PC-3 (cell line): ENCODE data around the gene FGGY. TPM values are rescaled to one million over a fixed set of nuclear protein-coding genes. Genes with fewer than 3 reads are reported as not detected.

ENCODE experiments used
- ATAC-seq: fragments of 200-7000 bp; cut with Tn5 transposase; 2 replicates; pipeline ENCODE4 v1.9.1; 2020; ENCODE audit warnings: mild to moderate bottlenecking, moderate library complexity
- BruUV-seq: library from RNA; stranded (reverse); fragments of 400-500 nt; replicated peaks from 2 replicates; lab custom pipeline; 2021; lab: Mats Ljungman, UMichigan
- CTCF ChIA-PET: fragments of 300-600 bp; sonication (Branson Sonifier 250); formaldehyde crosslinking; loops from one replicate; lab custom pipeline; 2022; ENCODE audit warnings: antibody characterized with exemption; lab: Charles Lee
- POLR2A ChIA-PET: fragments of 300-600 bp; sonication (Branson Sonifier 250); formaldehyde crosslinking; loops from one replicate; lab custom pipeline; 2022; ENCODE audit warnings: antibody characterized with exemption; ENCODE audit not compliant: unreplicated experiment; lab: Charles Lee
- DNase-seq: peaks from one replicate; pipeline ENCODE4 v3.0.0-alpha.2; 2015
- H2AFZ ChIP-seq: fragments of 300-600 bp; sonication (generic); 2 replicates; pipeline ENCODE4 v1.6.0; 2016; ENCODE audit warnings: antibody characterized with exemption, low read length
- H3F3A ChIP-seq: fragments of 300-600 bp; sonication (generic); one replicate; pipeline ENCODE4 v1.6.0; 2017; ENCODE audit warnings: antibody characterized with exemption, low read length, control low read depth, mild to moderate bottlenecking; ENCODE audit not compliant: unreplicated experiment
- H3K27ac ChIP-seq: fragments of 300-600 bp; sonication (generic); 2 replicates; pipeline ENCODE4 v1.5.1; 2016; ENCODE audit warnings: mild to moderate bottlenecking, low read length
- H3K27me3 ChIP-seq: fragments of 300-600 bp; sonication (generic); 2 replicates; pipeline ENCODE4 v1.6.1; 2016; ENCODE audit warnings: low read length, mixed read lengths
- H3K36me3 ChIP-seq: fragments of 300-600 bp; sonication (generic); 2 replicates; pipeline ENCODE4 v1.6.1; 2016; ENCODE audit warnings: low read depth, mixed run types, low read length, mixed read lengths
- H3K4me1 ChIP-seq: fragments of 300-600 bp; sonication (generic); 2 replicates; pipeline ENCODE4 v1.5.1; 2016; ENCODE audit warnings: low read length; ENCODE audit not compliant: insufficient read depth
- H3K4me2 ChIP-seq: fragments of 300-600 bp; sonication (generic); 2 replicates; pipeline ENCODE4 v1.6.0; 2016; ENCODE audit warnings: low read length
- H3K4me3 ChIP-seq: fragments of 300-600 bp; sonication (generic); 2 replicates; pipeline ENCODE4 v1.5.1; 2016; ENCODE audit warnings: mild to moderate bottlenecking, low read length, mixed read lengths
- H3K79me2 ChIP-seq: fragments of 300-600 bp; sonication (generic); 2 replicates; pipeline ENCODE4 v1.6.1; 2017; ENCODE audit warnings: low read length, mixed read lengths
- H3K9ac ChIP-seq: fragments of 300-600 bp; sonication (generic); 2 replicates; pipeline ENCODE4 v1.6.0; 2016; ENCODE audit warnings: mild to moderate bottlenecking, low read length
- H3K9me2 ChIP-seq: fragments of 300-600 bp; sonication (generic); replicated peaks from 2 replicates; pipeline ENCODE4 v1.6.1; 2016; ENCODE audit warnings: mixed run types, low read length, mixed read lengths
- H3K9me3 ChIP-seq: fragments of 300-600 bp; sonication (generic); 2 replicates; pipeline ENCODE4 v1.6.1; 2016; ENCODE audit warnings: low read length, mixed read lengths
- H4K20me1 ChIP-seq: fragments of 300-600 bp; sonication (generic); 2 replicates; pipeline ENCODE4 v1.6.1; 2016; ENCODE audit warnings: low read length, mixed read lengths
- CTCF ChIP-seq: fragments of 300-600 bp; sonication (generic); conservative IDR thresholded peaks from 2 replicates; pipeline ENCODE4 v1.5.1; 2017; ENCODE audit warnings: antibody characterized with exemption, low read depth, mild to moderate bottlenecking, low read length
- EZH2 ChIP-seq: fragments of 300-600 bp; sonication (generic); IDR thresholded peaks from one replicate; pipeline ENCODE4 v1.6.1; 2017; ENCODE audit warnings: antibody characterized with exemption, mild to moderate bottlenecking, low read length; ENCODE audit not compliant: unreplicated experiment
- EZH2phosphoT487 ChIP-seq: fragments of 300-600 bp; sonication (generic); IDR thresholded peaks from 2 replicates; pipeline ENCODE4 v1.6.1; 2018; ENCODE audit warnings: mild to moderate bottlenecking, antibody characterized with exemption, low read length, borderline replicate concordance
- intact Hi-C: fragments of 100-400 bp; cut with micrococcal nuclease; formaldehyde crosslinking; loops from 2 replicates; pipeline ENCODE4 v1.9.0; 2023
- total RNA-seq: library from RNA; depleted of rRNA; stranded (reverse); fragments of >200 nt; gene quantifications from 2 replicates; pipeline ENCODE4 v1.2.3, GENCODE V29; 2014

The FGGY gene
- total RNA-seq, 1 experiment from 2014 or later, result 7.4 TPM

DNA sequence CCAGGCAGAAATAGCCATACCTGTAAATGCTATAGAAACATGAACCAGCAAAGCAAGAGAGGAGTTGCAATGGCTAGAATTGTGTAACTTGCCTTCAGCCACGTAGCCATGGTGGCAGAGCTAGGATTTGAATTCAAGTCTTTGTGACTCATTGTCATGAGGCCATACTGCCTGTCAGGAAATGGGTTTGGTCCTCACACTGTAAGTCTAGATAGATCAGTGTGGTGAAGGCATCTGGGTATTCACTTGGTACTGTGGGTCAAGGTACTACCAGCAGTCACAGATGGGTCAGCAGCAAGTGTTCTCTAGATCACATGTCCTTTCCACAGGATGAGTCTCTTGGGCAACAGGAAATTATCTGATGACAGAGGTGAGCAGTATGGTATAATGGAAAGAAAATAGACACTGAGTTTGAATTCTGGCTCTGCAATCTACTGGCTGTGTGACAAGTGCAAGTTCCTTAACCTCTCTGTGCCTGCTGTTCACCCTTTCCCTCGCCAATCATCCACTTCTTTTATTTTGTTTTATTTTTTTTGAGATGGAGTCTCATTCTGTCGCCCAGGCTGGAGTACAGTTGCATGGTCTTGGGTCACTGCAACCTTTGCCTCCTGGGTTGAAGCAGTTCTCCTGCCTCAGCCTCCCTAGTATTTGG lies 36.9 kb downstream of the FGGY start:
- no peak overlapping the region for H3K4me2 ChIP-seq

GRCh38 chr1:59340411-59341307 lies 43.8 kb downstream of the FGGY start:
- intact Hi-C loops, result no loop called here

More for the DNA sequence above, 36.9 kb downstream of the FGGY start:
- POLR2A ChIA-PET, result no interaction called here
- H2AFZ ChIP-seq, result no peak overlapping the region
- no peaks in the 10 kb centered on the region for H3K79me2 ChIP-seq
- H3K27me3 ChIP-seq, result no peaks in the 10 kb centered on the region
- intact Hi-C loops, result loop anchor here (10.0 kb wide), 1 partner anchor 361 kb away; no protein-coding TSS in a partner anchor
- ATAC-seq (no peak), DNase-seq (no peak)
- no peak overlapping the region for H3K27ac ChIP-seq
- CTCF ChIA-PET, result no interaction called here
- TF ChIP-seq CTCF, result no peak
- TF ChIP-seq EZH2phosphoT487, result no peak
- no peak for TF ChIP-seq EZH2
- no peaks in the 10 kb centered on the region for H4K20me1 ChIP-seq
- H3K9ac ChIP-seq, result no peak overlapping the region
- H3K4me1 ChIP-seq, result peaks cover 11% of the 10 kb centered on the region
- no peak overlapping the region for H3K4me3 ChIP-seq
- no TSS peak for BruUV-seq
- no peaks in the 10 kb centered on the region for H3K36me3 ChIP-seq
- no peaks in the 10 kb centered on the region for H3K9me2 ChIP-seq
- H3F3A ChIP-seq, result no peaks in the 10 kb centered on the region
- H3K9me3 ChIP-seq, result no peaks in the 10 kb centered on the region

More at GRCh38 chr1:59340411-59341307, 43.8 kb downstream of the FGGY start:
- no peak for DNase-seq
- H3K4me2 ChIP-seq, result no peak overlapping the region
- no peaks in the 10 kb centered on the region for H4K20me1 ChIP-seq
- POLR2A ChIA-PET, result no interaction called here
- no peak for TF ChIP-seq CTCF
- no peak for TF ChIP-seq EZH2
- no peak for TF ChIP-seq EZH2phosphoT487
- H2AFZ ChIP-seq, result no peak overlapping the region
- no peak for ATAC-seq
- no peaks in the 10 kb centered on the region for H3K9me2 ChIP-seq
- H3K27me3 ChIP-seq, result no peaks in the 10 kb centered on the region
- H3K36me3 ChIP-seq, result no peaks in the 10 kb centered on the region
- no peak overlapping the region for H3K4me3 ChIP-seq
- no peaks in the 10 kb centered on the region for H3K4me1 ChIP-seq
- no peak overlapping the region for H3K9ac ChIP-seq
- H3K79me2 ChIP-seq, result no peaks in the 10 kb centered on the region
- H3F3A ChIP-seq, result no peaks in the 10 kb centered on the region
- H3K27ac ChIP-seq, result no peak overlapping the region
- CTCF ChIA-PET, result no interaction called here
- no peaks in the 10 kb centered on the region for H3K9me3 ChIP-seq
- BruUV-seq, result no TSS peak
